ENCODE results near the gene NFIA.

The NFIA gene

DNA sequence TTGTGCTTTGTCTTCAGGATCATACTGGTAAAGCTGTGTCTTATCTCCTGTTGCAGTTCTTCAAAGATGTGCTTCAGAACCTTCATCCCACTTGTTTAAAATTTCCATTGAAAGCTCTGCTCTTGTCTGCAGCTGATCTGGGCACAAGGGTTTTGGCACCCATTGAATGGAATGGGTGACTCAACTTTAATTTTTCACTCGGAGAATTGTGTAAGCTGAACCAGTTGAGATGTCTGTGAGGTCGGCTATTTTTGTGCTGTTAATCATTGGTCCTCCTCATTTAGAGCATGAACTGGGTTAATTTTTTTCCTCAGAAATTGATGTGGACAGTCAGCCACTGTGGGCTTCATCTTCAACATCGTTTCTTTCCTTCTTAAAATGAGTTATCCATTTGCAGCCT is 390.5 kb downstream of the NFIA start:
- H3K36me3 ChIP-seq (ENCODE audit: insufficient read depth, low read length): no peaks in the 10 kb centered on the region
- no peaks in the 10 kb centered on the region for H3K4me1 ChIP-seq (ENCODE audit: insufficient read depth, low read length, poor library complexity, severe bottlenecking)
- H3K27me3 ChIP-seq (ENCODE audit: insufficient read depth, low read length, poor library complexity, severe bottlenecking): no peaks in the 10 kb centered on the region
- H3K9ac ChIP-seq (ENCODE audit: low read depth, low read length, poor library complexity, severe bottlenecking): no peak overlapping the region
- no peaks in the 10 kb centered on the region for H3K79me2 ChIP-seq (ENCODE audit: insufficient read depth, low read length)
- H3K9me2 ChIP-seq (replicated peaks; ENCODE audit: low read depth, low read length): no peaks in the 10 kb centered on the region
- H3K4me3 ChIP-seq (ENCODE audit: low read length, poor library complexity, severe bottlenecking): no peak overlapping the region
- TF ChIP-seq EZH2phosphoT487 (IDR thresholded peaks at IDR 0.05; ENCODE audit: borderline replicate concordance): no peak
- TF ChIP-seq, protein P1, sequence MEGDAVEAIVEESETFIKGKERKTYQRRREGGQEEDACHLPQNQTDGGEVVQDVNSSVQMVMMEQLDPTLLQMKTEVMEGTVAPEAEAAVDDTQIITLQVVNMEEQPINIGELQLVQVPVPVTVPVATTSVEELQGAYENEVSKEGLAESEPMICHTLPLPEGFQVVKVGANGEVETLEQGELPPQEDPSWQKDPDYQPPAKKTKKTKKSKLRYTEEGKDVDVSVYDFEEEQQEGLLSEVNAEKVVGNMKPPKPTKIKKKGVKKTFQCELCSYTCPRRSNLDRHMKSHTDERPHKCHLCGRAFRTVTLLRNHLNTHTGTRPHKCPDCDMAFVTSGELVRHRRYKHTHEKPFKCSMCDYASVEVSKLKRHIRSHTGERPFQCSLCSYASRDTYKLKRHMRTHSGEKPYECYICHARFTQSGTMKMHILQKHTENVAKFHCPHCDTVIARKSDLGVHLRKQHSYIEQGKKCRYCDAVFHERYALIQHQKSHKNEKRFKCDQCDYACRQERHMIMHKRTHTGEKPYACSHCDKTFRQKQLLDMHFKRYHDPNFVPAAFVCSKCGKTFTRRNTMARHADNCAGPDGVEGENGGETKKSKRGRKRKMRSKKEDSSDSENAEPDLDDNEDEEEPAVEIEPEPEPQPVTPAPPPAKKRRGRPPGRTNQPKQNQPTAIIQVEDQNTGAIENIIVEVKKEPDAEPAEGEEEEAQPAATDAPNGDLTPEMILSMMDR (conservative IDR thresholded peaks at IDR 0.05; ENCODE audit: low read length): no peak
- no peak overlapping the region for H3K4me2 ChIP-seq (ENCODE audit: low read depth, low read length, poor library complexity, severe bottlenecking)
- no peaks in the 10 kb centered on the region for H3K9me3 ChIP-seq (ENCODE audit: insufficient read depth, low read depth, low read length)
- H4K20me1 ChIP-seq (ENCODE audit: insufficient read depth, low read length, poor library complexity, severe bottlenecking): no peaks in the 10 kb centered on the region
- no peak overlapping the region for H2AFZ ChIP-seq (ENCODE audit: low read length)
- no peaks in the 10 kb centered on the region for H3F3A ChIP-seq (ENCODE audit: low read depth)

DNA sequence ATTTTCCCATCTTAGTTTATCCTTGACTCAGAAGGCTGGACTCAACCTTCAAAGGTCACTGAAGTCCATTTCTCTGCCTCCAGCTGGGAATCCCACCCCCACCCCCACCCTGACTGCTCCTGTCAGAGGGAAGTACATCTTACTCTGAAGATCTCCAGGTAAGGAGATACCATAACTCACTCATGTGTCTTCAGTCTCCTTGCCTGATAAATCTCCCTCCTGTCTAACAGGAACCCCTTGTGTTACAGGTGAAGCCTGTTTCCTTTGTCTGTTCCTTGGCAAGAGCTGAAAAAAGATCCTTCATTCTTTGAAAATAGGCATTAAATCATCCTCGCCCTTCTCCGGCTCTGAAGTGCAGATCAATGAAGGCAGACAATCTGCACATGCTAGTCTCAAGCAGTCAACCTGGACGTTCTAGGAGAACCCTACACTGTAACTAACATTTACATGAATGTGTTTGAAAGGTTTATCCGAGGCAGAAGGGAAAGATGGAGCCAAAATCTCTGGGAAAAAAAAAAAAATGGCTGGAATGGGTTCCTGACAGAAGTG is 392.0 kb downstream of the NFIA start:
- TF ChIP-seq EZH2phosphoT487 (IDR thresholded peaks at IDR 0.05; ENCODE audit: borderline replicate concordance): no peak
- TF ChIP-seq, protein P1 (conservative IDR thresholded peaks at IDR 0.05; ENCODE audit: low read length): no peak
- Histone ChIP-seq H3K36me3 (ENCODE audit: insufficient read depth, low read length) (no peaks in the 10 kb centered on the region), H3K27me3 (ENCODE audit: insufficient read depth, low read length, poor library complexity, severe bottlenecking) (no peaks in the 10 kb centered on the region), H3K9me3 (ENCODE audit: insufficient read depth, low read depth, low read length) (no peaks in the 10 kb centered on the region), H3K9me2 (replicated peaks; ENCODE audit: low read depth, low read length) (no peaks in the 10 kb centered on the region), H3K79me2 (ENCODE audit: insufficient read depth, low read length) (no peaks in the 10 kb centered on the region), H2AFZ (ENCODE audit: low read length) (no peak overlapping the region), H4K20me1 (ENCODE audit: insufficient read depth, low read length, poor library complexity, severe bottlenecking) (no peaks in the 10 kb centered on the region), H3K4me2 (ENCODE audit: low read depth, low read length, poor library complexity, severe bottlenecking) (no peak overlapping the region), H3F3A (ENCODE audit: low read depth) (no peaks in the 10 kb centered on the region), H3K9ac (ENCODE audit: low read depth, low read length, poor library complexity, severe bottlenecking) (no peak overlapping the region), H3K4me1 (ENCODE audit: insufficient read depth, low read length, poor library complexity, severe bottlenecking) (no peaks in the 10 kb centered on the region), H3K4me3 (ENCODE audit: low read length, poor library complexity, severe bottlenecking) (no peak overlapping the region)

DNA sequence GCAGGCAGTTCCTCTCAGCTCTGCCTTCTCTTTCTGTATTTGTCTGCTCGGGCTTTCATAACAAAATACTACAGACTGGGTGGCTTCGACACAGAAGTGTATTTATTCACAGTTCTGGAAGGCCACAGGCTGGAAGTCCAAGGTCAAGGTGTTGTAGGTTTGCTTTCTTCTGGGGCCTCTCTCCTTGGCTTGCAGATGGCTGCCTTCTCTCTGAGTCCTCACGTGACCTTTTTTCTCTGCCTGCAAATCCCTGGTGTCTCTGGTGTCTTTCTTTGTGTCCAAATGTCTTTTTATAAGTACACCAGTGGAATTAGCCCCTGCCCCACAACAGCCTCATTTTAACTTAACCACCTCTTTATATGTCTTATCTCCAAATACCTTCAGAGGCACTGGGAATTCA is 392.6 kb downstream of the NFIA start:
- no peaks in the 10 kb centered on the region for H4K20me1 ChIP-seq (ENCODE audit: insufficient read depth, low read length, poor library complexity, severe bottlenecking)
- H2AFZ ChIP-seq (ENCODE audit: low read length): no peak overlapping the region
- H3K4me3 ChIP-seq (ENCODE audit: low read length, poor library complexity, severe bottlenecking): no peak overlapping the region
- H3K9me3 ChIP-seq (ENCODE audit: insufficient read depth, low read depth, low read length): no peaks in the 10 kb centered on the region
- no peaks in the 10 kb centered on the region for H3K27me3 ChIP-seq (ENCODE audit: insufficient read depth, low read length, poor library complexity, severe bottlenecking)
- no peak for TF ChIP-seq EZH2phosphoT487 (IDR thresholded peaks at IDR 0.05; ENCODE audit: borderline replicate concordance)
- TF ChIP-seq, protein P1 (conservative IDR thresholded peaks at IDR 0.05; ENCODE audit: low read length): no peak
- H3K9ac ChIP-seq (ENCODE audit: low read depth, low read length, poor library complexity, severe bottlenecking): no peak overlapping the region
- no peak overlapping the region for H3K4me2 ChIP-seq (ENCODE audit: low read depth, low read length, poor library complexity, severe bottlenecking)
- no peaks in the 10 kb centered on the region for H3K4me1 ChIP-seq (ENCODE audit: insufficient read depth, low read length, poor library complexity, severe bottlenecking)
- H3K36me3 ChIP-seq (ENCODE audit: insufficient read depth, low read length): no peaks in the 10 kb centered on the region
- no peaks in the 10 kb centered on the region for H3K9me2 ChIP-seq (replicated peaks; ENCODE audit: low read depth, low read length)
- no peaks in the 10 kb centered on the region for H3K79me2 ChIP-seq (ENCODE audit: insufficient read depth, low read length)
- H3F3A ChIP-seq (ENCODE audit: low read depth): no peaks in the 10 kb centered on the region

Data from Loucy (cell line).